ENCODE results near the gene DDX47. TPM values are rescaled to one million over a fixed set of nuclear protein-coding genes. Genes with fewer than 3 reads are reported as not detected.

Gene DDX47
- total and polyA plus RNA-seq, 2 experiments from 2014 or later: 56.2 to 69.4 TPM

DNA sequence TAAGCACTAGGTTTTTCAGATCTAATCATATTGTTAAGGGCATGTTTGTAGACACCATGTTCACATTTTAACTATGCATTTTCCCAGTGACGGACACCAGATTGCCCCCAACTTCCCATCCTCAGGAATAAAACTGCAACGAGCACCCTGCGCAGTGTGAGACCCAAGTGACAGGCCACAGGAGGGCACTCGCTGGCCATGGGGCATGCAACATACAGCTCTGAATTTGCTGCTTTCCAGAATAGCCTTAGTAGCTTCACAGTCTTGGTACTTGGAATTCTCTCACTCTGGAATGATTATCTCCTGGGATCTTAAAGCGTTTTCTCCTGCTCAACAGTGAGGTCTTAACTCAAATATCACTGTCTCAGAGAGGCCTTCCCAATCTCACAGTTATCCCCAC, 972 bp upstream of the DDX47 start:
- H3K27me3 ChIP-seq: no peaks in the 10 kb centered on the region
- H3K4me1 ChIP-seq (ENCODE audit: insufficient read depth): peaks cover 14% of the 10 kb centered on the region
- H2AFZ ChIP-seq: no peak overlapping the region
- TF ChIP-seq EZH2 (IDR thresholded peaks at IDR 0.05; ENCODE audit: borderline replicate concordance) (no peak), CTCF (IDR thresholded peaks at IDR 0.05; ENCODE audit: poor library complexity) (no peak), EZH2phosphoT487 (IDR thresholded peaks at IDR 0.05; ENCODE audit: low read depth, severe bottlenecking, unreplicated experiment) (no peak)
- WGBS (ENCODE audit: low lambda C conversion rate, missing lambda C conversion rate): 94% methylated on average over 5 of the region's 5 CpGs
- H4K20me1 ChIP-seq (ENCODE audit: insufficient read depth, poor library complexity, severe bottlenecking): no peaks in the 10 kb centered on the region
- no peaks in the 10 kb centered on the region for H3K9me3 ChIP-seq (ENCODE audit: low read depth)
- H3K27ac ChIP-seq: no peak overlapping the region
- peaks cover 39% of the 10 kb centered on the region for H3K79me2 ChIP-seq
- no peaks in the 10 kb centered on the region for H3K9me2 ChIP-seq (replicated peaks; ENCODE audit: insufficient read depth)
- H3K4me3 ChIP-seq: no peak overlapping the region
- no peak overlapping the region for H3K4me2 ChIP-seq
- H3K36me3 ChIP-seq (replicated peaks; ENCODE audit: insufficient read depth, low read depth): no peaks in the 10 kb centered on the region
- DNase-seq (ENCODE audit: low spot score): no peak

GRCh38 chr12:12812618-12813119, 477 bp upstream of the DDX47 start:
- H3K9me3 ChIP-seq (ENCODE audit: low read depth): no peaks in the 10 kb centered on the region
- H3K36me3 ChIP-seq (replicated peaks; ENCODE audit: insufficient read depth, low read depth): no peaks in the 10 kb centered on the region
- no peaks in the 10 kb centered on the region for H3K27me3 ChIP-seq
- H3K9me2 ChIP-seq (replicated peaks; ENCODE audit: insufficient read depth): no peaks in the 10 kb centered on the region
- no peak overlapping the region for H3K27ac ChIP-seq
- DNase-seq (ENCODE audit: low spot score): no peak
- TF ChIP-seq EZH2 (IDR thresholded peaks at IDR 0.05; ENCODE audit: borderline replicate concordance) (no peak), EZH2phosphoT487 (IDR thresholded peaks at IDR 0.05; ENCODE audit: low read depth, severe bottlenecking, unreplicated experiment) (no peak), CTCF (IDR thresholded peaks at IDR 0.05; ENCODE audit: poor library complexity) (no peak)
- peaks cover 44% of the 10 kb centered on the region for H3K79me2 ChIP-seq
- 70% methylated on average over 14 of the region's 14 CpGs for WGBS (ENCODE audit: low lambda C conversion rate, missing lambda C conversion rate)
- no peak overlapping the region for H3K4me3 ChIP-seq
- peak overlapping the region; percentile 42 for H2AFZ ChIP-seq
- H4K20me1 ChIP-seq (ENCODE audit: insufficient read depth, poor library complexity, severe bottlenecking): no peaks in the 10 kb centered on the region
- peaks cover 14% of the 10 kb centered on the region for H3K4me1 ChIP-seq (ENCODE audit: insufficient read depth)
- H3K4me2 ChIP-seq: peak overlapping the region; percentile 49

DNA sequence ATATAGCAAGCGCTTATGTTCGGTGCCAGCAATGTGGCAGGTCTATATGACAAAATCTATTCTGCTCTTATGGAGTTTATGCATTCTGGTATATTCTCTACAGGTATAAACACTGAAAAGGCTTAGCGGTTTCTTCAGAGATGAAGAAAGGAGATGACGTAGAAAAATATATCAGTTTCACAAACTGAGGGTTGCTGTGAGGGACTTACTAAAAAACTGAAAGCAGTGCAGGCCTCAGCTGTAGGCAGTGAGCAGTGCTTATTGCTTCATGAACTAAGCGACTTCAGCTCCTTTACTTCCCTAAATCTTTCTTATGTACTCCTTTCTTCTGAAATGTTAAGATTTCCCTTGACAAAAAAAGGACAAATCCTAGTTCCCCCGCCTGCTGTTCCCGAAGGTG, 4.5 kb downstream of the DDX47 start:
- 95% methylated on average over 7 of the region's 7 CpGs for WGBS (ENCODE audit: low lambda C conversion rate, missing lambda C conversion rate)
- no peak overlapping the region for H3K4me3 ChIP-seq
- no peaks in the 10 kb centered on the region for H3K9me2 ChIP-seq (replicated peaks; ENCODE audit: insufficient read depth)
- H3K36me3 ChIP-seq (replicated peaks; ENCODE audit: insufficient read depth, low read depth): no peaks in the 10 kb centered on the region
- no peak for TF ChIP-seq EZH2phosphoT487 (IDR thresholded peaks at IDR 0.05; ENCODE audit: low read depth, severe bottlenecking, unreplicated experiment)
- no peak for TF ChIP-seq CTCF (IDR thresholded peaks at IDR 0.05; ENCODE audit: poor library complexity)
- TF ChIP-seq EZH2 (IDR thresholded peaks at IDR 0.05; ENCODE audit: borderline replicate concordance): no peak
- H3K4me1 ChIP-seq (ENCODE audit: insufficient read depth): peaks cover 25% of the 10 kb centered on the region
- no peak overlapping the region for H3K4me2 ChIP-seq
- H3K27me3 ChIP-seq: no peaks in the 10 kb centered on the region
- no peak overlapping the region for H3K27ac ChIP-seq
- DNase-seq (ENCODE audit: low spot score): no peak
- H3K79me2 ChIP-seq: peaks cover 79% of the 10 kb centered on the region
- H3K9me3 ChIP-seq (ENCODE audit: low read depth): no peaks in the 10 kb centered on the region
- H2AFZ ChIP-seq: no peak overlapping the region
- H4K20me1 ChIP-seq (ENCODE audit: insufficient read depth, poor library complexity, severe bottlenecking): peaks cover 7% of the 10 kb centered on the region
